BLaER1 (cell line): Measurements from ENCODE around the gene TMEM235.

ENCODE experiments used
- H3K27ac ChIP-seq: shearing (Covaris generic); formaldehyde crosslinking; 2 replicates; pipeline ENCODE4 v1.8.1; 2022
- H3K27me3 ChIP-seq: shearing (Covaris generic); formaldehyde crosslinking; 2 replicates; pipeline ENCODE4 v1.8.1; 2022
- H3K36me3 ChIP-seq: shearing (Covaris generic); formaldehyde crosslinking; 2 replicates; pipeline ENCODE4 v1.8.1; 2022
- H3K4me1 ChIP-seq: shearing (Covaris generic); formaldehyde crosslinking; 2 replicates; pipeline ENCODE4 v1.8.1; 2022
- H3K4me2 ChIP-seq: shearing (Covaris generic); formaldehyde crosslinking; 2 replicates; pipeline ENCODE4 v1.8.1; 2022
- H3K4me3 ChIP-seq: shearing (Covaris generic); formaldehyde crosslinking; 2 replicates; pipeline ENCODE4 v1.8.1; 2022
- H3K9ac ChIP-seq: shearing (Covaris generic); formaldehyde crosslinking; 2 replicates; pipeline ENCODE4 v1.8.1; 2022
- H3K9me3 ChIP-seq: shearing (Covaris generic); formaldehyde crosslinking; 2 replicates; pipeline ENCODE4 v1.8.1; 2022
- H4K20me1 ChIP-seq: shearing (Covaris generic); formaldehyde crosslinking; 2 replicates; pipeline ENCODE4 v1.8.1; 2022
- Cebpa-rat ChIP-seq: shearing (Covaris generic); IDR thresholded peaks from 2 replicates; pipeline ENCODE4 v1.8.1; 2022

The TMEM235 gene

DNA sequence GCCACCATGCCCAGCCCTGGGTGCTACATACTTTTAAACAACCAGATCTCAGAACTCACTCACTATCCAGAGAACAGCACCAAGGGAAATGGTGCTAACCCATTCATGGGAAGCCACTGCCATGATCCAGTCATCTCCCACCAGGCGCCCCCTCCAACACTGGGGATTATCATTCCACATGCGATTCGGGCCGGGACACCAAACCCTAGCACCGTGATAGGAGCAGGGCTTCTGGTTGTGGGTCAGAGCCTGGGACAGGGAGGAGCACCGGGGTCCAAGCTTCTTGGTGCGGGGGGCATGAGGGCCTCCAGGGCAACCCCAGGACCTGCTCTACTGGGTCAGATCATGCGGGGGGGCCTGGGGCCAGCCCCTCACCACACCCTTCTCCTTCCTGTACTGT lies 4.5 kb downstream of the TMEM235 start:
- H3K27ac ChIP-seq, result 0 out of 2 replicates have a peak overlapping the region, but pooled peaks have one; percentile 26
- no peak overlapping the region for H3K9ac ChIP-seq
- no peaks in the 10 kb centered on the region for H3K36me3 ChIP-seq
- peaks cover 90% of the 10 kb centered on the region for H3K4me1 ChIP-seq
- H3K9me3 ChIP-seq, result no peaks in the 10 kb centered on the region
- no peak overlapping the region for H3K4me3 ChIP-seq
- TF ChIP-seq Cebpa-rat, result no peak
- peaks cover 13% of the 10 kb centered on the region; the same call in 1 of the 2 replicates for H4K20me1 ChIP-seq
- H3K4me2 ChIP-seq, result no peak overlapping the region; the same call in 1 of the 2 replicates
- peaks cover 22% of the 10 kb centered on the region for H3K27me3 ChIP-seq

DNA sequence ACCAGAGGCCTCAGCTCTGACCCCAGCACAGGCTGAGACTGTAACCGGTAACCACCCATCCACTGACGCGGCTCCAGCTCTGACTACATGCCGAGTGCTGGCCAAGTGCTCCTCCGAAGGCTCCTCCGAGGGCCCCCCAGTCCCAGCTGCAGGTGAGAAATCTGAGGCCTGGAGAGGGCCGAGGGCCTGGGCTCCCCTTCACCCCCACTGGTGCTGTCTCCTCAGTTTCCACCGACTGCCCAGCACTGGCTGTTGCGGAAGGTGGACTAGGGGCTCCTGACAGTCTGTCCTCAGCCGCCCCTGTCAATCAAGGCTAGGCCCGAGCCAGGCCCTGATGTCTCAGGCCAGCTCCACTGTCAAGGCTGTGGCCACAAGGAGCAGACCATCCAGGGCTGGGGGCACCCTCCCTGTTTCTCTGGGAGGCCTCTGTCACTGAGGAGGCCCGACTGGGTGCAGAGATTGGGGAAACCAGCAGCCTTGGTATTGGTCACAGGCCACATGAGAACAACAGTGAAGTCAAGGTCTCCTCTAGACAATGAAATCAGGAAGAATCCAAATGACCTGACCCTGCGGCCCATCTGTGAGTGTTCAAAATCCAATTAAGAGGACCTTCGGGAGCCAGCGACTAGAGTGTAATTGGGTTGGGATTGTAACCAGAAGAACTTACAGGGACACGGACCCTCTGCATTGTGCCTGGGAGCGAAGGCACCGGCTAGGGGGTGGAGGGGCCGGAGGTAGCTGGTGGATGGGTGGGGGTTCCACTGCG lies 5.1 kb downstream of the TMEM235 start:
- no peak overlapping the region for H3K9ac ChIP-seq
- H3K27ac ChIP-seq, result 0 out of 2 replicates have a peak overlapping the region, but pooled peaks have one; percentile 26
- peaks cover 90% of the 10 kb centered on the region for H3K4me1 ChIP-seq
- H3K27me3 ChIP-seq, result peaks cover 16% of the 10 kb centered on the region
- H3K4me2 ChIP-seq, result peak overlapping the region; percentile 81; the same call in 1 of the 2 replicates
- H4K20me1 ChIP-seq, result peaks cover 6% of the 10 kb centered on the region; the same call in 1 of the 2 replicates
- H3K9me3 ChIP-seq, result no peaks in the 10 kb centered on the region
- TF ChIP-seq Cebpa-rat, result no peak
- H3K36me3 ChIP-seq, result no peaks in the 10 kb centered on the region
- no peak overlapping the region for H3K4me3 ChIP-seq

DNA sequence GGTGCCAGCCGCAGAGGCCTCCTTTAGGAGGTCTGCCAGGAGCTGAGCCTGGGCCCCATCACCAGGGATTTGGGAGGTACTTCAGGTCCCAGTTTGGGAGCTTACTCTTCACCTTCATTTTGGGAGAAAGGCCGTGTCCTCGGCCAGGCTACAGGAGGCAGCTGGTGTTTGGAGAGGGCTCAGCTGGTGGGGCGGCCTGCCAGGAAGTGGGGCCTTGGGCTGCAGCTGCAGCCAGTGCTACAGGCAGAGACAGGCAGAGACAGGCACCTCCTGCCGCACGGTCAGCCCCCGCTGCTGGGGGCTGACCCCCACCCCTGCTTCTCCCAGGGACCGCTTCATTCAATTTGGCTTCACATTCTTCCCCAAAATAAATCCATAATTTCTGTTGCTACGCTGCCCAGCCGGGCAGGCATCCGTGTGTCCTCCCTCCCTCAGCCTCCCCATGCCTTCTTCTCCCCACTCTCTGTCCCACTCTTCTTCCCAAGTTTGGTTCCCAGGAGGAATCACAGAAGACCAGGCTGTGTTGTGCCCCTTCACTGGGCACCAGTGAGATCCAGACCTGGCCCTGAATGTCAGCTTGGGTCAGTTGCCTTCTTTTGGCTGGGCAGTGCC lies 6.1 kb downstream of the TMEM235 start:
- Histone ChIP-seq H4K20me1 (peaks cover under 1% of the 10 kb centered on the region; the same call in 1 of the 2 replicates), H3K36me3 (no peaks in the 10 kb centered on the region), H3K4me3 (no peak overlapping the region), H3K9ac (peak overlapping the region; percentile 64), H3K4me1 (peaks cover 91% of the 10 kb centered on the region), H3K4me2 (peak overlapping the region; percentile 81), H3K27ac (peak overlapping the region; percentile 78), H3K27me3 (peaks cover 8% of the 10 kb centered on the region), H3K9me3 (no peaks in the 10 kb centered on the region)
- no peak for TF ChIP-seq Cebpa-rat

DNA sequence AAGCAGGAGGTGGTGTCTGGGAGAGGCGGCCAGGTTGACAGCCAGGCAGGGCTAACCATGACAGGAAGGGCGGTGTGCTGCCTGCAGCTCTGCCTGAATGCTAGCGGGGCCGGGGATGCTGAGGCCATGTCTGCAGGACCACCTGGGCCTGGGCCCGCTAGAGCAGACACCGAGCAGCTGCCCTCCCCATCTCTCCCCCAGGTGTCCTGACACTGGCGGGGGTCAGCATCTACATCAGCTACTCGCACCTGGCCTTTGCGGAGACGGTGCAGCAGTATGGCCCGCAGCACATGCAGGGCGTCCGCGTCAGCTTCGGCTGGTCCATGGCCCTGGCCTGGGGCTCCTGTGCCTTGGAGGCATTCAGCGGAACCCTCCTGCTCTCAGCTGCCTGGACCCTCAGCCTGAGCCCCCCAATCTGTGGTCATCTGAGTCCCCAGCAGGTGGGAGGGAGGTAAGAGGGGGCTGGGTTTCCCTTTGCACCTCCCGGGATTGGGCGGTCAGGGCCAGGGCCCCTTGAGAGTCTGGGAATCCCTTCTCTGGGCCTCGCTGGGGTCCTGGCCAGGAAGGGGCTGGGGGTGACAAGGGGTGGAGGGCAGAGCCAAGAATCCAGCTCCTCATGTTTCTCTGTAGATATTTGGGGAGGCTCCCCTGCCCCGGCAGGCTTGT lies 7.5 kb downstream of the TMEM235 start:
- Histone ChIP-seq H3K9me3 (no peaks in the 10 kb centered on the region), H3K36me3 (no peaks in the 10 kb centered on the region), H3K4me3 (no peak overlapping the region), H3K27me3 (no peaks in the 10 kb centered on the region), H3K4me1 (peaks cover 92% of the 10 kb centered on the region), H3K9ac (no peak overlapping the region), H4K20me1 (no peaks in the 10 kb centered on the region), H3K27ac (peak overlapping the region; percentile 37), H3K4me2 (peak overlapping the region; percentile 81)
- no peak for TF ChIP-seq Cebpa-rat

DNA sequence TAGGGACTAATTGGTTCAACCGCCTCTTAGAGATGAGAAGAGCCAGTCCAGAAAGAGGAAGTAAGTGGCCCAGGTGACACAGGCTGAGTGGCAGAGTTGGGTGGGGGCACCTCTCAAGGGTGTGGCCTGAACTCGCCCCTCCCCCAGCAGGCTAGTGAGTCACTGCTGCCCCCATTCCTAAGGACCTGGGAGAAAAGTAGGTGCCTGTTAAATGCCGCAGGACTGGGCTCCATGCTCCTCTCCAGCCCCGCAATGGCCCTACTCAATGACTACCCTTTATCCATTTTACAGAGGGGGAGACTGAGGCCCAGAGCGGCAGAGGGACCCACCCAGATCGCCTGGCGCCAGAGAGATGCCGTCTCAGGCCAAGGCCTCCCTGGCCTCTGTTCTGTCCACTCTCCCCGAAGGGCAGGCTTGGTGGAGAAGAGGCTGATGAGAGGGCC lies 8.1 kb downstream of the TMEM235 start:
- Histone ChIP-seq H3K27me3 (no peaks in the 10 kb centered on the region), H3K27ac (peak overlapping the region; percentile 37), H3K9ac (no peak overlapping the region), H3K36me3 (no peaks in the 10 kb centered on the region), H3K4me2 (peak overlapping the region; percentile 81), H3K4me1 (peaks cover 92% of the 10 kb centered on the region), H3K9me3 (no peaks in the 10 kb centered on the region), H3K4me3 (no peak overlapping the region), H4K20me1 (no peaks in the 10 kb centered on the region)
- TF ChIP-seq Cebpa-rat, result no peak

DNA sequence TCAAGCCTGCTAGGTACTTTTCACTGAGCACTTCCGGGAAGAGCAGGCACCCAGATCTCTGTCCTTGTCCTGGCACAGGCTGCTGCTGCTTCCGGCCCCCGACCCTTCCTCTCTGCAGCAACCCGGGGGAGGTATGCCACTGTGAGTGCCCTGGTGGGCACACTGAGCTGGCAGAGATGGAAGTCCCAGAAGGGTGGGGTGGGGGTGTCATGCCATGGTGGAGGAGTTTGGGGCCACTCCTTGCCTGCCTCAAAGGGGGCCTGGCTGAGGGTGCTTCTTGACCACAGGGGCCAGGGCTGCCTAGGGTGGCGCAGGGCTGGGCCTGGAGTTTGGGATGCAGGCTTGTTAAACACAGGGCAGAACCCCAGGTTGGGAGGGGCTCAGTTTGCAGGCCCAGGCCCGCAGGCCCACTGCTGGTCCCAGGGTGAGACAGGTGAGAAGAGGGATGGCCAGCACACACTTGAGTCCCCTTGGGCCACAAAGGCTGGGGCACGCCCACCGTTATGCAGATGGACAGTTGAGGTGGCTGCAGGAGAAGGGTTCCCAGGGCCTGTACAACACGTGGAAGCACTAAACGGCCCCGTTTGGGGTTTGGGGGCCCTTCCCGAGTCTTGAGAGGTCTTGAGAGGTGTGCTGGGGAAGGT lies 8.7 kb downstream of the TMEM235 start:
- H3K4me3 ChIP-seq, result no peak overlapping the region
- H3K27ac ChIP-seq, result peak overlapping the region; percentile 37; the same call in 1 of the 2 replicates
- H4K20me1 ChIP-seq, result no peaks in the 10 kb centered on the region
- peaks cover 89% of the 10 kb centered on the region for H3K4me1 ChIP-seq
- H3K9ac ChIP-seq, result no peak overlapping the region
- no peak for TF ChIP-seq Cebpa-rat
- H3K4me2 ChIP-seq, result peak overlapping the region; percentile 81
- no peaks in the 10 kb centered on the region for H3K27me3 ChIP-seq
- no peaks in the 10 kb centered on the region for H3K9me3 ChIP-seq
- no peaks in the 10 kb centered on the region for H3K36me3 ChIP-seq

DNA sequence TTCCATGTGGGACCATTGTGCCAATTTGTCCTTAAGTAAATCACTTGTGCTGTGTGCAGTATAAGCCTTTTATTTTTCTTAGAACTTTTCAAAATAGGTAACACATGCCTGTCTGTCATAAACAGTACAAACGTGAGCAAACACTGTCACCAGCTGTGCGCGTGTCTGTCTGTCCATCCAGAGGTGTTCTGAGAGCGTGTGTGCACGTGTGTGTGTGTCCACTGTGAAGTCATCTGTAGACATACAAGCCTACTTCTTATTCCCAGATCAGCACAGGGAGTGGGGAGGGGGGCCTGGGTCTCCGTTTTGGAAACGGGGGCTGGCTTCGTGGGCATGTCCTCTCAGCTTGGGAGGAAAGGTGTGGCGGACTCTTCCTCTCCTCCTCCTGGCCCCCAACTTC lies 9.4 kb downstream of the TMEM235 start:
- Histone ChIP-seq H3K4me3 (no peak overlapping the region), H3K9ac (no peak overlapping the region), H3K9me3 (peaks cover 6% of the 10 kb centered on the region), H3K36me3 (no peaks in the 10 kb centered on the region), H3K27ac (peak overlapping the region; percentile 37; the same call in 1 of the 2 replicates), H3K27me3 (no peaks in the 10 kb centered on the region), H3K4me2 (peak overlapping the region; percentile 77), H3K4me1 (peaks cover 85% of the 10 kb centered on the region), H4K20me1 (no peaks in the 10 kb centered on the region)
- no peak for TF ChIP-seq Cebpa-rat

DNA sequence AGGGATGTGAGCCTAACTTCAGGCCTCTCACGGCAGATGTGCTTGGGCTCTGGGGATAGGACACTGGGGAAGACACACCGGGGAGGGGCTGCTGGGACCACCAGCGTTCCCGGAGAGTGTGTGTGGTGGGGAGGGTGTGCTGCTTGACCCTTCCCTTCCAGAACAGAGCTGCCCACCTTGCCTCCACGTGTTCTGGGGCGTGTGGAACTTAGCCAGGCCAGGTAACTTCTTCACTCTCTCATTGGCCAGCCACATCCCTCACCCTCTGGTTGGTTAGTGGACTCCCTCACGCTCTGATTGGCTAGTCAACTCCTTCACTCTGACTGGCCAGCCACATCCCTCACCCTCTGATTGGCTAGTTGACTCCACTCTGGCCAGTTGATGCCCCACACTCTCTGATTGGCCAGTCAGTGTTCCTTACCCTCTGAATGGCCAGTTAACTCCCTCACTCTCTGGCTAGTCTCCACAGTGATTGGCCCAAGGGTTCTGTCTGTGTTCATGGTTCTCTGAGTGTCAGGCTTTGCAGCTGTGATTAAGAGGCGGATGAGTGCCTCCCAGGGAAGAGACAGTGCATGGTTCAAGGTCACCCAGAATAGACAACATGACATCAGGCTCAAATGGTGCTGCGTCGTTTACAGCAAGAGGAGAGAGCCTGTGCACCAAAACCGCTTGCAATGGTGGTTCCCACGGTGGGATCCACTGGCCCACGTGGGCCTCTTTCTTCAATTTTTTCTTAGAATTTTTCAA lies 10.0 kb downstream of the TMEM235 start:
- peak overlapping the region; percentile 42 for H3K9ac ChIP-seq
- no peak overlapping the region for H3K4me3 ChIP-seq
- no peaks in the 10 kb centered on the region for H4K20me1 ChIP-seq
- no peaks in the 10 kb centered on the region for H3K27me3 ChIP-seq
- no peak for TF ChIP-seq Cebpa-rat
- peak overlapping the region; percentile 86 for H3K27ac ChIP-seq
- no peaks in the 10 kb centered on the region for H3K36me3 ChIP-seq
- H3K4me1 ChIP-seq, result peaks cover 83% of the 10 kb centered on the region
- peaks cover 12% of the 10 kb centered on the region for H3K9me3 ChIP-seq
- H3K4me2 ChIP-seq, result peak overlapping the region; percentile 77
